Neural crest cell (in vitro differentiated cells): ENCODE results near the gene RSPH3. TPM values are rescaled to one million over a fixed set of nuclear protein-coding genes. Genes with fewer than 3 reads are reported as not detected.

Source experiments
- DNase-seq: peaks from one replicate; pipeline ENCODE4 v3.0.0; 2021; ENCODE audit warnings: low read depth, mixed read lengths, low spot score
- H3K27ac Mint-ChIP-seq: one replicate; pipeline ENCODE4 v1.8.0; 2021; ENCODE audit warnings: mild to moderate bottlenecking, mixed read lengths; ENCODE audit not compliant: unreplicated experiment
- H3K27me3 Mint-ChIP-seq: 2 replicates; pipeline ENCODE4 v1.8.0; 2021; ENCODE audit warnings: low read depth, mild to moderate bottlenecking, mixed read lengths
- H3K36me3 Mint-ChIP-seq: 2 replicates; pipeline ENCODE4 v1.8.0; 2021; ENCODE audit warnings: low read depth, mild to moderate bottlenecking, mixed read lengths
- H3K4me1 Mint-ChIP-seq: 2 replicates; pipeline ENCODE4 v1.8.0; 2021; ENCODE audit warnings: mixed read lengths
- H3K4me3 Mint-ChIP-seq: one replicate; pipeline ENCODE4 v1.8.0; 2021; ENCODE audit warnings: mild to moderate bottlenecking, mixed read lengths
- H3K9me3 Mint-ChIP-seq: 2 replicates; pipeline ENCODE4 v1.8.0; 2021; ENCODE audit warnings: mixed read lengths
- total RNA-seq: library from RNA; stranded (reverse); gene quantifications from 2 replicates; pipeline ENCODE4 v1.2.1, GENCODE V29; 2021
- TF ChIP-seq, protein P1 (sequence below): fragments of 200-600 bp; sonication (generic); conservative IDR thresholded peaks from 2 replicates; pipeline ENCODE4 v1.5.0; 2021; ENCODE audit warnings: antibody characterized with exemption, mild to moderate bottlenecking

RSPH3 gene
- total RNA-seq, 1 donor from 2014 or later, result 5.4 TPM

DNA sequence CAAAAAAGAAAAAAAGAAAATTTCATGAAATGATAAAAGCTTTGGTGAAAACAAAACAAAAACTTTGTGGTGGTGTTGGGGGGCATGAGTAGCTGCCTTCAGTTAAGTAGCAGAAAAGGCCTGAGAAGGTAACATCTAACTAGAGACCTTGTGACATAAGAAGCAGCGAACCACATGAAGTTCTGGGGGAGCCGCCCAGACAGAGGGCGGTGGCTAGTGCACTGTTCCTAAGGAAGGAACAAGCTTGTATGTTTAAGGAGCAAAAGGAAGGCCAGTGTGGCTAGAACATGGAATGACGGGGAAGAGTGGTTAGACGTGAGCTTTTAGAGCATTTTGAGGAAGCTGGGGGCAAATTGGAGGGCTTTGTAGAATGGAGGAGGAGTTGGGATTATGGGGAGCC is 7.5 kb upstream of the RSPH3 start:
- Mint-ChIP-seq H3K4me3 (no peak overlapping the region), H3K27me3 (no peaks in the 10 kb centered on the region), H3K36me3 (no peaks in the 10 kb centered on the region), H3K9me3 (no peaks in the 10 kb centered on the region), H3K4me1 (no peaks in the 10 kb centered on the region), H3K27ac (no peak overlapping the region)
- no peak for DNase-seq
- TF ChIP-seq, protein P1, sequence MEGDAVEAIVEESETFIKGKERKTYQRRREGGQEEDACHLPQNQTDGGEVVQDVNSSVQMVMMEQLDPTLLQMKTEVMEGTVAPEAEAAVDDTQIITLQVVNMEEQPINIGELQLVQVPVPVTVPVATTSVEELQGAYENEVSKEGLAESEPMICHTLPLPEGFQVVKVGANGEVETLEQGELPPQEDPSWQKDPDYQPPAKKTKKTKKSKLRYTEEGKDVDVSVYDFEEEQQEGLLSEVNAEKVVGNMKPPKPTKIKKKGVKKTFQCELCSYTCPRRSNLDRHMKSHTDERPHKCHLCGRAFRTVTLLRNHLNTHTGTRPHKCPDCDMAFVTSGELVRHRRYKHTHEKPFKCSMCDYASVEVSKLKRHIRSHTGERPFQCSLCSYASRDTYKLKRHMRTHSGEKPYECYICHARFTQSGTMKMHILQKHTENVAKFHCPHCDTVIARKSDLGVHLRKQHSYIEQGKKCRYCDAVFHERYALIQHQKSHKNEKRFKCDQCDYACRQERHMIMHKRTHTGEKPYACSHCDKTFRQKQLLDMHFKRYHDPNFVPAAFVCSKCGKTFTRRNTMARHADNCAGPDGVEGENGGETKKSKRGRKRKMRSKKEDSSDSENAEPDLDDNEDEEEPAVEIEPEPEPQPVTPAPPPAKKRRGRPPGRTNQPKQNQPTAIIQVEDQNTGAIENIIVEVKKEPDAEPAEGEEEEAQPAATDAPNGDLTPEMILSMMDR, result no peak

DNA sequence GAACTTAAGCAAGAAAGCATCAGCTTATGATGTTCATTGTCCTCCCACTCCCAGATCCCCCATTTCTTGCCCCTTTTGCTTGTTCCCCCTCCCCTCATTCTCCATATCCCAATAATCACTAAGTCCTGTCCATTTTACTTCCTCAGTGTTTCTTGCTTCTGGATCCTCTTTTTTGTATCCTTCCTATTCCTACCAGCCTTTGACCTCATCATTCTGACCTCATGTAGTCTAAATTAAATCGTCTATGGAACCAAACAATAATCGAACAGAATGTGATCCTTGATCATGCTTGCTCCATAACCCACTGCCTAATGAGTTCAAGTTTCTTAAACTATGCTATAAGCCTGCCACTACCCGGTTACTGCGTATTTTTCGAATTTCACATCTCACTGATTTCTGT is 5.4 kb upstream of the RSPH3 start:
- Mint-ChIP-seq H3K36me3 (no peaks in the 10 kb centered on the region), H3K9me3 (no peaks in the 10 kb centered on the region), H3K27ac (no peak overlapping the region), H3K27me3 (no peaks in the 10 kb centered on the region), H3K4me1 (peaks cover 5% of the 10 kb centered on the region), H3K4me3 (no peak overlapping the region)
- DNase-seq, result no peak
- TF ChIP-seq, protein P1, result no peak

DNA sequence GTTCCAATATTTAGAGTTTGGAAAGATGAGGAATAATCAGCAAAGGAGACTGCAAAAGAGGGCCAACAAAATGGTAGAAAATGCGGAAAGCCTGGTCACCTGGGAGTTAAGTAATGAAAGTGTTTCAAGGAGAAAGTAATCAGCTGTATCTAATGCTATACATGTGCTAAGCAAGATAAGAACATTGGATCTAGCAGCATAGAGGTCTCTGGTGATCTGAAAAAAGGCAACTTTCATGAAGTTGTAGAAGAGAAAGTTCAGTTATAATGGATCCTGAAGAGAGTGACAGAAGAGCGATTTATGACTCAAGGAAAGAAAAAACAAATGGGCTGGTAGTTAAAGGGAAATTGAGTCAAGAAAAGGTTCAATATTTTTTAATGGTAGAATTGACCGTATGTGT is 4.6 kb upstream of the RSPH3 start:
- H3K9me3 Mint-ChIP-seq, result no peaks in the 10 kb centered on the region
- H3K27me3 Mint-ChIP-seq, result no peaks in the 10 kb centered on the region
- H3K4me3 Mint-ChIP-seq, result no peak overlapping the region
- TF ChIP-seq, protein P1, result no peak
- H3K36me3 Mint-ChIP-seq, result no peaks in the 10 kb centered on the region
- peaks cover 8% of the 10 kb centered on the region for H3K4me1 Mint-ChIP-seq
- no peak overlapping the region for H3K27ac Mint-ChIP-seq
- DNase-seq, result no peak

DNA sequence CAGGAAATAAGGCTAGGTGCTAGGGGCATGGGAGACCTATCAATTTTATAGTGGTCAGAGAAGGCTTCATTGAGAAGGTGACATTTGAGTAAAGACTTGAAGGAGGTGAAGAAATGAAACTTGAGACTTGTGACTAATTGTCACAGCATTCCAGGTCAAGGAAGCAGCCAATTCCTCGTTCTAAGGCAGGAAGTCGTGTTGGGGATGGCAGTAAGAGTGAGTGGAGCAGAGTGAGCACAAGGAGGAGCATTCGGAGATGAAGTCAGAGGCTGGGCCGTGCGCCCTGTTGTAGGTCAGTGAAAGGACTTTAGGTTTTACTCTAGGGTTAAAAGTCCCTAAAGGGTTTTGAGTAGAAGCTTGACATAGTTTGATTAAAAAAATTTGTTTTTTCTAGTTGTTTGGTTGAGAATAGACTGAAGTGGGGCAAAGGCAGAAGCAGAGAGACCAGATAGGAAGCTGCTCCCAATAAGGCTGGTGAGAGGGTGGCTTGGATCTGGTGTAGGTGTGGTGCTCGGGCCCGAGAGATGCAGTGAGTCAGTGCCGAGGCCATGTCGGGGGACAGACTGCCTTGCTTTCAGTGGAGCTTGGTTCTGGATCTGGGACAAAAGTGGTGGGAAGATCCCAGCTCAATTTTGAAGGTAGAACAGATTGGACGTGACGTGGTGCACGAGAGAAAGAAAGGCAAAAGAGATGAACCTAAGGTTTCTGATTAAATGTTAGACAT is 2.6 kb upstream of the RSPH3 start:
- TF ChIP-seq, protein P1, result no peak
- no peak overlapping the region for H3K27ac Mint-ChIP-seq
- no peaks in the 10 kb centered on the region for H3K9me3 Mint-ChIP-seq
- peaks cover 13% of the 10 kb centered on the region for H3K4me1 Mint-ChIP-seq
- DNase-seq, result no peak
- peak overlapping the region; percentile 1 for H3K4me3 Mint-ChIP-seq
- no peaks in the 10 kb centered on the region for H3K27me3 Mint-ChIP-seq
- H3K36me3 Mint-ChIP-seq, result no peaks in the 10 kb centered on the region

DNA sequence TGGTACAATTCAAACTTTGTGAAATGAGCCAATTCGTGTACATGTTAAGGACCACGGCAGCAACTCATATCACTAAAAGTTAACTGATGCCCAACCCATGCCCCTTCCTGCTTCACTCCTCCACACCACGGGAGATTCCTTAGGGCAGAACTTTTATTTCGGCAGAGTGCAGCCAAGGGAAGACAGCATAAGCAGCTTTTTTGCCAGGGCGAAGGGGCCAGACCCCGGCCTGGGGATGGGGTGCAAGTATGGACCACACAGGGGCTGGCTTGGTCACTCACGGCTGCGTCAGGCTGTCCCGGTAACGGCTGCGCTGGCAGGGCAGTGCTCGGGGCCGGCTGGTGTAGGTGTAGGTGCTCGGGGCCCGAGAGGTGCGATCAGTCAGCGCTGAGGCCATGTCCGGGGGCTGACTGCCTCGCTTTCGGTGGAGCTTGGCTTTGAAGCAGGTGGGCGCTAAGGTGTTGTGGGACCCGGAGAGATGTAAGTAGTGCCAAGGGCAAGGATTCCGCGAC is 792 bp downstream of the RSPH3 start:
- peak; percentile 14 for DNase-seq
- TF ChIP-seq, protein P1, result no peak
- peak overlapping the region; percentile 97 for H3K4me3 Mint-ChIP-seq
- H3K27me3 Mint-ChIP-seq, result no peaks in the 10 kb centered on the region
- peaks cover 13% of the 10 kb centered on the region for H3K4me1 Mint-ChIP-seq
- peaks cover 3% of the 10 kb centered on the region for H3K36me3 Mint-ChIP-seq
- peak overlapping the region; percentile 30 for H3K27ac Mint-ChIP-seq
- H3K9me3 Mint-ChIP-seq, result no peaks in the 10 kb centered on the region
